G401 (cell line): Measurements from ENCODE around the gene YLPM1. TPM values are rescaled to one million over a fixed set of nuclear protein-coding genes. Genes with fewer than 3 reads are reported as not detected.

Experiments used
- total RNA-seq: library from RNA; depleted of rRNA; stranded (reverse); fragments of >200 nt; shearing (Covaris generic); gene quantifications from 2 replicates; pipeline ENCODE4 v1.2.3, GENCODE V29; 2014; rRNA removed

YLPM1 gene
- total RNA-seq, 1 experiment from 2014 or later, result 10.4 TPM

Other genes starting within 250 kb of the YLPM1 start
- gene LTBP2, start 151.1 kb upstream of the YLPM1 start, total RNA-seq, result 30.0 and 33.4 TPM in 2 replicates
- 17.6 and 27.9 TPM in 2 replicates for gene AREL1, start 50.2 kb upstream of the YLPM1 start, total RNA-seq
- 51.4 and 63.4 TPM in 2 replicates for gene FCF1, start 50.2 kb upstream of the YLPM1 start, total RNA-seq
- gene PROX2, start 112.8 kb downstream of the YLPM1 start, total RNA-seq, result not detected in 2 replicates
- 93.5 and 101 TPM in 2 replicates for gene DLST, start 118.6 kb downstream of the YLPM1 start, total RNA-seq
- 31.0 and 33.7 TPM in 2 replicates for gene RPS6KL1, start 159.9 kb downstream of the YLPM1 start, total RNA-seq
- 1.8 and 3.9 TPM in 2 replicates for gene PGF, start 192.3 kb downstream of the YLPM1 start, total RNA-seq
- 48.6 and 88.4 TPM in 2 replicates for gene EIF2B2, start 239.6 kb downstream of the YLPM1 start, total RNA-seq